HepG2 (cell line): Measurements from ENCODE around the gene ELP1. TPM values are rescaled to one million over a fixed set of nuclear protein-coding genes. Genes with fewer than 3 reads are reported as not detected.

Experiments
- ATAC-seq: fragments of 200-7000 bp; cut with Tn5 transposase; 3 replicates; pipeline ENCODE4 v1.9.1; 2020; ENCODE audit warnings: mild to moderate bottlenecking, moderate library complexity
- BruUV-seq: library from RNA; stranded (reverse); fragments of 400-500 nt; replicated peaks from 2 replicates; lab custom pipeline; 2021; lab: Mats Ljungman, UMichigan
- CTCF ChIA-PET: fragments of 300-600 bp; formaldehyde crosslinking; extraction: SDS; loops from one replicate; lab custom pipeline; 2021; ENCODE audit warnings: low total read pairs, inconsistent platforms, low intra/inter-chr PET ratio; lab: Yijun Ruan, JAX
- POLR2A ChIA-PET: fragments of 350-600 bp; sonication (Branson Sonifier 250); formaldehyde crosslinking; loops from one replicate; lab custom pipeline; 2020; ENCODE audit warnings: antibody characterized with exemption, inconsistent platforms; lab: Yijun Ruan, JAX
- DNase-seq: peaks from one replicate; pipeline ENCODE4 v3.0.0-alpha.2; 2015; ENCODE audit warnings: low spot score
- FAIRE-seq: peaks from 3 replicates; lab custom pipeline; 2011; peaks lifted over from hg19 to GRCh38; lab: Jason Lieb, UNC
- H2AFZ ChIP-seq: one replicate; pipeline ENCODE4 v1.6.1; 2011; ENCODE audit warnings: low read length, inconsistent platforms
- H3K27ac ChIP-seq: fragments of 300-600 bp; 3 replicates; pipeline ENCODE4 v1.8.0; 2011; ENCODE audit warnings: mixed run types, mild to moderate bottlenecking, mixed read lengths, low read length, inconsistent platforms; ENCODE audit not compliant: insufficient read depth; ENCODE audit errors: extremely low read length
- H3K27me3 ChIP-seq, 2 experiments: fragments of 200-600 bp in 1 of 2; 2 replicates in 1 of 2; 3 replicates in 1 of 2; pipeline versions ENCODE4 v1.6.0 to v1.8.0; 2011; ENCODE audit warnings: low read length in 2 of 2, mild to moderate bottlenecking in 2 of 2, moderate library complexity in 2 of 2, inconsistent platforms in 1 of 2; ENCODE audit not compliant: insufficient read depth in 2 of 2, control insufficient read depth in 1 of 2
- H3K36me3 ChIP-seq, 2 experiments: fragments of 200-600 bp in 1 of 2; replicated peaks in 1 of 2; 2 replicates in 1 of 2; 3 replicates in 1 of 2; pipeline versions ENCODE4 v1.5.1 to v1.8.0; 2011; ENCODE audit warnings: low read length in 2 of 2, inconsistent platforms in 1 of 2; ENCODE audit not compliant: insufficient read depth in 2 of 2, control insufficient read depth in 1 of 2
- H3K4me1 ChIP-seq: 2 replicates; pipeline ENCODE4 v1.5.1; 2012; ENCODE audit warnings: low read length, inconsistent platforms; ENCODE audit not compliant: insufficient read depth
- H3K4me2 ChIP-seq: 2 replicates; pipeline ENCODE4 v1.6.0; 2011; ENCODE audit warnings: low read depth, low read length, inconsistent platforms
- H3K4me3 ChIP-seq, 3 experiments: fragments of 200-600 bp in 1 of 3; sonication (generic), shearing (Covaris generic) in 1 of 3; replicated peaks in 1 of 3; 2 replicates each; pipeline ENCODE4 v1.5.1; 2011 to 2016; ENCODE audit warnings: low read length in 3 of 3, inconsistent platforms in 2 of 3, low read depth in 2 of 3, mild to moderate bottlenecking in 2 of 3, control low read depth in 1 of 3, mixed read lengths in 1 of 3; ENCODE audit not compliant: insufficient read depth in 1 of 3
- H3K79me2 ChIP-seq: one replicate; pipeline ENCODE4 v1.6.1; 2011; ENCODE audit warnings: low read length, inconsistent platforms; ENCODE audit not compliant: insufficient read depth
- H3K9ac ChIP-seq: 2 replicates; pipeline ENCODE4 v1.6.0; 2011; ENCODE audit warnings: mild to moderate bottlenecking, low read depth, low read length, inconsistent platforms; ENCODE audit not compliant: insufficient read depth
- H3K9me3 ChIP-seq: 2 replicates; pipeline ENCODE4 v1.5.1; 2012; ENCODE audit warnings: mild to moderate bottlenecking, low read length
- H4K20me1 ChIP-seq: 2 replicates; pipeline ENCODE4 v1.6.0; 2011; ENCODE audit warnings: inconsistent platforms, mild to moderate bottlenecking, low read length, moderate library complexity; ENCODE audit not compliant: insufficient read depth
- ARID2 ChIP-seq: sonication (generic); formaldehyde crosslinking; IDR thresholded peaks from 2 replicates; pipeline ENCODE4 v1.8.1; 2022; ENCODE audit warnings: mild to moderate bottlenecking, missing genetic modification reagents, borderline replicate concordance
- MAFF ChIP-seq: IDR thresholded peaks from 2 replicates; pipeline ENCODE4 v1.6.1; 2011; ENCODE audit warnings: low read depth, low read length, improper control_type of control experiment
- MAFK ChIP-seq, 2 experiments: IDR thresholded peaks in 1 of 2; conservative IDR thresholded peaks in 1 of 2; 2 replicates each; pipeline ENCODE4 v1.6.1; 2011; ENCODE audit warnings: improper control_type of control experiment in 2 of 2, low read length in 2 of 2
- NRL ChIP-seq: sonication (generic); formaldehyde crosslinking; IDR thresholded peaks from 2 replicates; pipeline ENCODE4 v1.5.0; 2020; ENCODE audit warnings: missing genetic modification reagents, mild to moderate bottlenecking, moderate library complexity, borderline replicate concordance
- RBFOX2 ChIP-seq: fragments of 200-400 bp; formaldehyde crosslinking; IDR thresholded peaks from 2 replicates; pipeline ENCODE4 v1.6.1; 2017; ENCODE audit warnings: low read depth, mild to moderate bottlenecking, low read length
- ZNF496 ChIP-seq: sonication (generic); formaldehyde crosslinking; IDR thresholded peaks from 2 replicates; pipeline ENCODE4 v1.8.1; 2023; ENCODE audit warnings: mild to moderate bottlenecking, moderate library complexity, missing genetic modification reagents; ENCODE audit not compliant: insufficient replicate concordance
- ZNF563 ChIP-seq: sonication (generic); formaldehyde crosslinking; IDR thresholded peaks from 2 replicates; pipeline ENCODE4 v1.8.0; 2022; ENCODE audit warnings: mild to moderate bottlenecking, moderate library complexity, missing genetic modification reagents
- ZNF878 ChIP-seq: sonication (generic); formaldehyde crosslinking; IDR thresholded peaks from 2 replicates; pipeline ENCODE4 v1.8.1; 2023; ENCODE audit warnings: mild to moderate bottlenecking, missing genetic modification reagents, moderate library complexity
- WGBS: methylation state at CpG from one replicate; pipeline ENCODE4 v1.1.6; 2017; ENCODE audit warnings: low lambda C conversion rate; 5-methylcytosine and 5-hydroxymethylcytosine counted together
- in situ Hi-C: cut with HindIII; loops from 2 replicates; pipeline ENCODE4 v1.10.0; 2017; ENCODE audit warnings: low pct_unique_long_range_greater_than_20kb; ENCODE audit not compliant: extremely low pct_ligation_motif_present
- intact Hi-C: fragments of 100-400 bp; cut with micrococcal nuclease; formaldehyde crosslinking; loops from one replicate; pipeline ENCODE4 v1.10.0; 2022; ENCODE audit not compliant: unreplicated experiment
- polyA plus RNA-seq, 8 experiments: library from polyadenylated mRNA; depleted of rRNA in 3 of 8; stranded (reverse) in 7 of 8; unstranded in 1 of 8; fragments of >200 nt; fragmentation: Illumina TruSeq in 4 of 8; extraction: Trizol in 4 of 8; gene quantifications; 2 replicates each; pipeline versions ENCODE4 v1.2.1 to v1.2.3, GENCODE V29; 2011 to 2016; ENCODE audit warnings: low read depth in 4 of 8, missing spikeins in 1 of 8, mixed read lengths in 1 of 8; ENCODE audit not compliant: insufficient read depth in 1 of 8
- total RNA-seq, 5 experiments: library from RNA; depleted of rRNA; stranded (reverse); fragments of >200 nt; fragmentation: Illumina TruSeq; extraction: Trizol; gene quantifications; 2 replicates each; pipeline ENCODE4 v1.2.3, GENCODE V29; 2016; ENCODE audit warnings: low read depth in 1 of 5

Gene ELP1
- total and polyA plus RNA-seq, 2 of the 13 experiments (the other 11 are each of a cell fraction or from before 2014, with no cell fraction given): 157 to 275 TPM

DNA sequence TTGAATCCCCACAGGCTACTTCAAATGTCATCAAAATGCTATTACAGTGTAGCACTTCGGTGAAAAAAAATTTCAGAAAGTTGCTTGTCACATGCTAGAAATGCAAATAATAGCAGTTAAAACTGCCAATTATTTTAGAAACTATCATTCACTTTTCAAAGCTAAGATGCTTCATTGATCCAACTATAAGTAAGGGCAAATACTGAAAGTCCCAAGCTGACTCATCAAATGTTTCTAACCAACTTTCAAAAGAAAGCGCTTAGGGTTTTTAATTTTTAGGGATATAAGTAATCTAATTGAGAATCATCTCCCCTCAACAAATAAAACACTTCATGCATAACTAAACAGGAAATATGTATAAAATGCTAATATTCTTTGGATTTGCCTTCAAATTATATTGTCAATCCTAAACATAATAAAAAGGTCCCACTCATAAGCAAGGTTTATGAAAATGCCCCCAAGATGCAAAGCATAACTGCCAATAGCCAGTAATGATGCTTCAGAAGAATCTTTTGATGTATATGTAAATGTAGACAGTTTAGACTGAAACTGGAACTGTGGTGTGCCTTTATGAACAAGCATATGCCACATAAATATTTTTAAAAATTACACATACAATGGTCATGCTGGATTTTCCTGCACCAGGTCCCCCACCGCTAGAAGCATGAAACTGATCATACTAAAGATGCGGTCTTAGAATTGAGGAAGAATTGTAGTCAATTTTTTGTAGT lies 59.7 kb downstream of the ELP1 start:
- no peak for ATAC-seq
- in situ Hi-C loops (no loop called here), intact Hi-C loops (no loop called here)
- Histone ChIP-seq H3K27me3 (no peaks in the 10 kb centered on the region), H3K27ac (no peak overlapping the region), H3K36me3 (peaks cover 25 to 89% of the 10 kb centered on the region in 2 experiments), H3K4me1 (peaks cover 88% of the 10 kb centered on the region), H4K20me1 (peaks cover 18% of the 10 kb centered on the region; the same call in 1 of the 2 replicates), H3K79me2 (peaks cover 40% of the 10 kb centered on the region), H3K9ac (no peak overlapping the region), H3K4me2 (no peak overlapping the region), H2AFZ (no peak overlapping the region), H3K9me3 (no peaks in the 10 kb centered on the region), H3K4me3 (no peak overlapping the region)
- POLR2A ChIA-PET: interaction anchor here (4.8 kb wide), 1 partner anchor 10 kb away, joined by 45 read pairs; no protein-coding TSS in a partner anchor
- no TSS peak for BruUV-seq
- DNase-seq: no peak
- over 99% methylated on average over 4 of the region's 4 CpGs for WGBS
- peak; percentile 55; the same call in 1 of the 2 replicates for TF ChIP-seq RBFOX2
- no peak for TF ChIP-seq ZNF878 (CRISPR knock-in tag)
- TF ChIP-seq MAFF: peak; percentile 48; the same call in 1 of the 2 replicates
- TF ChIP-seq NRL (CRISPR knock-in tag): no peak
- peak; percentile 38 to 64; a peak in 3 of 4 replicates for TF ChIP-seq MAFK (conservative IDR thresholded peaks at IDR 0.05 in 1 of 2, IDR thresholded peaks at IDR 0.05 in 1 of 2; ENCODE audit: low read length in 2 of 2)
- TF ChIP-seq ARID2 (CRISPR knock-in tag): no peak
- TF ChIP-seq ZNF563: no peak
- no peak for TF ChIP-seq ZNF496 (CRISPR knock-in tag)
- CTCF ChIA-PET: no interaction called here
- no peak for FAIRE-seq
